HG02970 (cell line): ENCODE measurements around the gene AFAP1.

ENCODE experiments used
- ATAC-seq: cut with Tn5 transposase; IDR thresholded peaks from one replicate; pipeline ENCODE4 v1.9.1; 2021; ENCODE audit warnings: mild to moderate bottlenecking, moderate library complexity, moderate number of reproducible peaks; ENCODE audit not compliant: unreplicated experiment, low FRiP score

The AFAP1 gene

DNA sequence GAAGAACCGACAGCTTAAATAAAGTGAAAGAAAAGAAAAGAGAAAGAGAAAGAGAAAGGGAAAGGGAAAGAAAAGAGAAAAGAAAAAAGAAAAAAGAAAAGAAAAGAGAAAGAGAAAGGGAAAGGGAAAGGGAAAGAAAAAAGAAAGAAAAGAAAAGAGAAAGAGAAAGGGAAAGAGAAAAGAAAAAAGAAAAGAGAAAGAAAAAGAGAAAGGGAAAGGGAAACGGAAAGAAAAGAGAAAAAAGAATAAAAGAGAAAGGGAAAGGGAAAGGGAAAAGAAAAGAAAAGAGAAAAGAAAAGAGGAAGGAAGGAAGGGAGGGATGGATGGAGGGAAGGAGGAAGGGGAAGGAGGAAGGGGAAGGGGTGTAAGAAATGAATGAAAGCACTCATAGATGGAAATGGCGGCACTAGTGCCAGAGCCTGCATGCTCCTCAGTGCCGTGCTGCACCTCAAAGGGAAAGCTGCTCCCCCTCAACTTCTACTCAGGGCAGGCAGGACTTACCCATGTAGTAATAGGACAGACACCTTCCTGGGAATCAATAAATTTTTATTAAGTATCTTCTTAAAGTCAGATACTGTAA, 70.7 kb downstream of the AFAP1 start:
- no peak for ATAC-seq

GRCh38 chr4:7868436-7868775, 71.3 kb downstream of the AFAP1 start:
- no peak for ATAC-seq

DNA sequence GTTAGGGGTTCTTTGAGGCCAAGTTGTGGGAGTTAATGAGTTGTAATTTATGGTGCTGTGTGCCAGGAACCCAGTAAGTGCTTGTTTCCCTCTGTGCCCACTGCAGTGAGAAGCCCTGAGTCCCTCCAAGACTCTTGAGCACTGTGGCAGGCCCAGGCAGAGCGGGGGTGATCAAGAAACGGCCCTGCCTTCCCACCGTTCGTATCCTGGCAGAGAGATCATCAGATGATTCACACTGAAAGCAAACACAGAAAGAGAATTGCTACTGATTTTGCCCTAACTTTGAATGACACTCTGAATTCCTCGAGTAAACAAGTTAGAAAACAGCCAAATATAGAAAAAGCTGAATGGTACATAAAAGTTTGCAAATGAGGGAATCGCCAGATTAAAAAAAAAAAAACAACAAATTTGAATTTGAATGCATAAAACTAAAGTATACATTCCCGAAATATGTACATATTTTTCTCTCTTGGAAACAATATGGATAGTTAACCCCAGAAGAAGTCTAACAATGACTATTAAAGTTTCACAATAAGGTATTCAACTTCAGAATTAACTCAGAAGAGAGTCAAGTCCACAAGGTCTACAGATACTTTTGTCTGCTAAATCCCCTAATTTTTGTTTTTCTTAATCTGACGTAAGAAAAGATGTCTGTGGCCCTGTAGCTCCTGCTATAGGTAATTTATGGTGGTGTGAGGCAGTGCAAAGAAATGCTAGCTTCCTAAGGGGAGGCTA, 71.8 kb downstream of the AFAP1 start:
- ATAC-seq: no peak

- ATAC-seq: no peak
These were observed 72.5 kb downstream of the AFAP1 start for GRCh38 chr4:7867191-7867590.

- ATAC-seq: no peak
These were observed 74.1 kb downstream of the AFAP1 start for GRCh38 chr4:7865533-7865932.

GRCh38 chr4:7864685-7865084, 75.0 kb downstream of the AFAP1 start:
- no peak for ATAC-seq

- ATAC-seq: no peak
These were observed 75.6 kb downstream of the AFAP1 start for GRCh38 chr4:7863911-7864681.

DNA sequence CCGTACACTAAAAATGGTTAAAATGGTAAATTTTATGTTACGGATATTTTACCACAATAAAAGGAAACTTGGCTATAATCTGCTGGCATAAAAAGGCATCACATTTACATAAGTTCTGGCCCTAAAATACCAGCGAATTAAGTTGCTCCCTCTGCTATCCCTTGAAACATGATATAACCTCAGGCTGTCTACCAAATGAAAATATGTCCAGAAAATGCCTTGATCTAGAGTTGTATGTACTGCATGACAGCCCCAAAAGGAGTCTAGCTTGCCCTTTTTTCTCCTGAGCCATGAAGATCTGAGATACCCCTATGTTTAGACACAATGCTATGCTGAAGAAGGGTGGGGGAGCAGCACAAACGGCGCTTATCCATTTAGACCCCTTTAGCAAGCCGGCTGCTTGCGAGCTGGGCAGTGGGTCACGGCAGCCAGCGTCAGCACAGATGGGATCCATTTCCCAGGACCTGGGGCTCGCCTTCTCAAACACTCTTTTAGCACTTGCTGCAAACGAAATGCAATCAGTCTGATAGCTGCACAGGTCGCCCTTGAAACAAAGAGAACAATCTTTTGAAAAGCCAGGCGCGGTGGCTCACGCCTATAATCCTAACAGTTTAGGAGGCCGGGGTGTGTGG, 77.0 kb downstream of the AFAP1 start:
- ATAC-seq: no peak

GRCh38 chr4:7861440-7861881, 78.2 kb downstream of the AFAP1 start:
- ATAC-seq: no peak

DNA sequence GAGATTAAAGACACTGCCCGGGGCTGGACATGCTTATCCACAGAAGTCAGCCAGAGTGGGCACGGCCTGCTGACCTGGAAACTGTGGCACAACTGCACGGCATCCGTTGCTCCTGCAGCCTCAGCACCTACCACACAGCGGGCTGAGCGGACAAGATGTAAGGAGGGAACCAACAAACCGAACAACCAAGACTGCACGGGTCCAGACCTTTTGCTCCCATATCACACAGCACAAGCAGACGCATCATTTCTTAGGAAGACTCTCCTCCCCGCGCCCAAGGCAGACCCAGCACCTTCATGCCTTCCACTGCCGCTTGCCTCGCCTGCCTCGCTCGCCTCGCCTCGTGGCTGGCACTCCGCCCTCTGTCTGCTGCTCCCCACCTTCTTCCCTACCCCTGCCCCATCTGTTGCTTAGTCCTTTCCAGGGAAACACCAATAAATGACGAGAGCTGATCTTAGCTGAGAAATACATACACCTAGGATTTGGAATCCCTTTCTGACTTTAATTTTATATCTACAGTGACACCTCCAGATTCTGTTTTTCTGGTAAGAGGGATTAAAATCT, 79.0 kb downstream of the AFAP1 start:
- no peak for ATAC-seq

GRCh38 chr4:7859326-7859725, 80.3 kb downstream of the AFAP1 start:
- ATAC-seq: no peak

DNA sequence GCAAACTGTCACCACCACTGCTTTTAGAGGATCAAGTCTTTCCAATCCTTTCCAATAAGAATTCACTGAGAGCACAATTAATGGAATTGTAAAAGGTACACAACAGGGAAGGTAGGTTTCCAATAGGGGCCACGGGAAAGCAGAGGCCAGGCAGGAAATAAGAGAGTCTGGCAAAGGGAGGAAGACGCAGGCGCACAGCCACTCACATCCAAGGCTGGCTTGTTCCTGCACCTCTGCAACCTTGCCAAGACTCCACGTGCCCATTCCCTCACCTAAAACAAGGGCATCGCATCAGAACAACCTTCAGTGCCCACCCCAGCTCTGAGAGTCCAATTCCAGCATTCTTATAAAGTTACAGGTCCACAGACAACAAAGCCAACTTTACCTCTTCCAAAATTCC, 81.2 kb downstream of the AFAP1 start:
- no peak for ATAC-seq

GRCh38 chr4:7857993-7858392, 81.7 kb downstream of the AFAP1 start:
- ATAC-seq: no peak

GRCh38 chr4:7857238-7857701, 82.4 kb downstream of the AFAP1 start:
- ATAC-seq: no peak

- no peak for ATAC-seq
These were observed 83.9 kb downstream of the AFAP1 start for GRCh38 chr4:7855731-7856130.

DNA sequence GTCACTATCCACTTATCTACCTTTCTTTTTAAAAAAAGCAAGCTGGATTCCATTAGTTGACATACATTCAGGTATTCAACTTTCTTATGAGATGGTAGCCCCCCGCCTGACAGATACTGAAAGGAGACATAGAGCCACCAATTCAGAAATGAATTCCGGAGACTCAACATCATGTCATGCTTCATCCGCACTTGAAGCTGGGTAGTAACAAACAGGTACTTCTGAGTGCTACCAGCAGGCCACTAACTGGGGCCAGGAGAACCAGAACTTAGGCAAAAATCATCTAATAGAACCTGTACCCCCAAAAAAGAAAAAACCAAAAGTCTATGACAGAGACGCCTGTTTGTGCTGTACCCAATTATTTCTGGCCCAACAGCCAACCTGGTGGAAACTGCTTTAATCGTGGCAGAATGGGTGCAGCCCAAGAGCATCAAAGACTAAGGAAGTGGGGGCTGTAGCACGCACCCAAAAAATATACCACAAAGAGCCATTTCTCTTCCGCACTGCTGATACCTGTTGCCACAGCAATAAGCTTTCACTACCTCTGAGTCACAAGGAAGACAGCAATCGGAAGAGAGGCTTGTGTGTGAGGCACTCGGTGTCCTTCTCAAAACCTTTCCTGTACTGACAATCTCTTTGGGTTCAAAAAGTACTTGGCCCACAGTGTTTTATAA, 84.8 kb downstream of the AFAP1 start:
- ATAC-seq: no peak

DNA sequence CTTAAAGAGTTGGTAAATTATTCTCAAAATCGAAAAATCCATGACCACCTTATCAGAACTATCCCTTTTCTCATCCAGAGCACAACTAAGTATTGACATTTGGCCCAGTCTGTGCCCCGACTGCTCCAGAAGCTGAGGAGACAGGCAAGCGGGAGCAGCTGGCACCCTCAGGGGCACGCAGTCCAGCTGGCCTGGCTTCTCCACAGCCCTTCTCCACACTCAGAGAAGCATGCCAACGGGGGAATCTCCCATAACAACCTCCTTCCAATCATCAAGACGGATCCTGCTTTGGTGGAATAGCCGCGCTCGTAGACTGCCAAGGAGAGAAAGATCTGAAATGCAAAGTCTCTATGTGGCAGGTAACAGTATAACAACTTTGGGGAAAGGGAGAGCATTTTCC, 85.4 kb downstream of the AFAP1 start:
- no peak for ATAC-seq

DNA sequence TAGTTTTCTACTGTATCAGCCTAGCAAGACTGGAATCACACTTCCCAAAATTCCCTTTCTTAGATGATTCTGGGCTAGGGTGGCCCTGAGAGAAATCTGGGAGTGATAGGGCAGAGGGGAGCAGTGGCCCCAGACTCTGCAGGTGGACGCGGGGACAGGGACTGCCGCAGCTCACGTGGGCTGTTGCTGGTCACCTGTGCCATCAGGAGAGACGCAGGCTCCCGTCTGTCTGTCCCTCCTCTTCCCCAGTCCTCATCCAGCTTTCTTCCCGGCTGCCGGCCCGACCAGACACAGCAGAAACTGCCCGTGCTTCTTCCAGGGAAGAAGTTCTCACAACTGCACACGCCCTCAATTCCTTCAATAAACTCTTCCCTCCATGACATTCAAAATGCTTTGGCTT, 86.4 kb downstream of the AFAP1 start:
- ATAC-seq: no peak

- ATAC-seq: no peak
These were observed 87.0 kb downstream of the AFAP1 start for GRCh38 chr4:7852568-7853185.

DNA sequence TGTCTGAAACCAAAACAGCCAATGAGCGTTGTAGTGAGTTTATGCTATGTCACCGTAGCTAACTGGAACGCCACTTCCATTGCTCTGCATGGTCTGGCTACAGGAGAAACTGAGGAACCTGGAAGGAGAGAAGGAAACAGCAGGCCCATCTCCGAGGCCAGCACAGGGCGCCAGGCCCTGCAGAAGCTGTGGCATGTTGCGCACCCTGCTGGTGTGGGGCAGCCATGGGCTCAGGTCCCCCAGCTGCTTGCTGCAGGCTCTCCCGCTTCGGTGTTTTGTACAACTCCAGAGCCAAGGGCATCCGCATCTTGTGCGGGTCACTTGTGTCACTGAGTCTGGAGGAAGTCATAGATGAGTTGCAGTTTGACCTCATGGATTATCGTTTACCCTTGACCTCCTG, 89.2 kb downstream of the AFAP1 start:
- ATAC-seq: no peak
